Fibroblast of upper back skin (primary cell): ENCODE data around the gene METAP1D.
A peak's percentile ranks its signal among the peaks of the same experiment; 100 is the strongest.

Source experiments
- DNase-seq: peaks from one replicate; pipeline ENCODE4 v3.0.0-alpha.2; 2013

METAP1D gene

DNA sequence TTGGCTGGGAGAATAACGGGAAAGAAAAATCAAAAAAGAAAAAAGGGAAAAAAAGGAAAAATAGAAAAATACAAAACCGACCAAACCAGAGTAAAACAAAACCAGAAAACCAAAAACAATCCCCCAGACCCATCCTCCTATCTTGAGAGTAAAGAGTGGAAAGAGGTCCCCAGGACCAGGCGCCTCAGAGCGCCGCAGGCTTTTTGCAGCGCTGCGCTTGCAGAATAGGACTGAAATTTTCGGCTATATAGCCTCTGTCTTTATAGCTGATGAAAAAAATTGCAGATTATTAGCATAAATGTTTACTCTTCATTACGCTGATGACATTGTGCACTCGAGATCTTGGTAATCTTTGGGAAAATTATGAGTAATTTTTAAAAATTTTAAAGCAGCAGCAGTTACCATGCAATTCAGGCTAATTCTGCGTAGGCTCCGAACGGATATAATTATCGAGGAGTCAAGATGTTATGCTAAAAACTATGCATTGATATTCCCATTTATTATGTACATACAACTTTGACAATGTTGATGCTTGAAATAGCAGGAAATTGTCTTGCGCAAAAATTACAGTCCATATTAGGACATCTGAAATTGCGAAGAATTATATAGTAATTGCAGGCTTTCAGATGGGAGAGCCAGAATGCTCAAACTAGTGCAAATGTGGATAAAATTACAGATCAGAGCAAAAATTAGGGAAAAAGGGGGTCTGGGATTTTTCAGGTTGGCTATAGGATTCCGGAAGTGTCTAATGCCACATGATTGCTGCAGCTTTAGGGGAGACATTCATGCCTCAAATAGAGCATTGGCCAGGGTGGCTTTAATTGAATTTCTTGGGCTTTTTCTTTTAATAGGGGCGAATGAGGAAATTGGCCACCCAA is 93.9 kb downstream of the METAP1D start:
- no peak for DNase-seq

GRCh38 chr2:172094294-172095145 is 94.8 kb downstream of the METAP1D start:
- peak; percentile 23 for DNase-seq

DNA sequence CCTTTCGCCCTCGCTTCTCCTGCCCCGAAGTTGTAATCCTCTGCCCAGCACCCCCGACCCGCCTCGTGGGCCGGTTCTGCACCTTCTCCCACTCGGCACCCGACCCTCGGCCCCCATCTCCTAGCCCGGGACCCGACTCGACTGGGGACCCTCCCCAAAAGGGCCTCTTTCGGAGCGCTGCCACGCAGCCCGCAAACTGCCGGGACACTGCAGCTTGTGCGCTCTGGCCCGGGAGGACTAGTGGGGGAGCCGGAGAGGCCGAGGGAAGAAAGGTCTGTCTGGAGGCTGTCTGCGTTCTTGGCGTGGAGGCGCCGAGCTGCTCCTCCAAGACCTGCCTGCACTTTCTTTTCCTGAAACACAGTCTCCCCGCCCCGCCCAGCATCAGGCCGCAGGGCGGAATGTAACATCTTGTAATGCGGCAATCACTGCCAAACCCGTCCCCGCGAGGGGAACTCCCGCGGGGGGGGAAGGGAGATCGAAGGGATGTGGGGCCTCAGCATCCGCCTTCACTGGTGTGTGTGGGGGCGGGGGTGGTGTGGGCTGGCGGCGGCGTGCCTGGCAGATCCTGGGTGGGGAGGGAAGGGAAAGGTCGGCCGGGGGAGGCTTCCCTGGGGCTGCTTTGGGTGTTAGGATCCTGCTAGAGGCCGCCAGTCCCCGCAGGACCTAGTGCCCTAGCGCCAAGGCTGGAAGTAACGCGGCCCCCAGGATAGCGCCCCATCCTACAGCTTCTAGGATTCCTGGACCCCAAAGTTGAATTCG is 95.6 kb downstream of the METAP1D start:
- DNase-seq = peak; percentile 88

DNA sequence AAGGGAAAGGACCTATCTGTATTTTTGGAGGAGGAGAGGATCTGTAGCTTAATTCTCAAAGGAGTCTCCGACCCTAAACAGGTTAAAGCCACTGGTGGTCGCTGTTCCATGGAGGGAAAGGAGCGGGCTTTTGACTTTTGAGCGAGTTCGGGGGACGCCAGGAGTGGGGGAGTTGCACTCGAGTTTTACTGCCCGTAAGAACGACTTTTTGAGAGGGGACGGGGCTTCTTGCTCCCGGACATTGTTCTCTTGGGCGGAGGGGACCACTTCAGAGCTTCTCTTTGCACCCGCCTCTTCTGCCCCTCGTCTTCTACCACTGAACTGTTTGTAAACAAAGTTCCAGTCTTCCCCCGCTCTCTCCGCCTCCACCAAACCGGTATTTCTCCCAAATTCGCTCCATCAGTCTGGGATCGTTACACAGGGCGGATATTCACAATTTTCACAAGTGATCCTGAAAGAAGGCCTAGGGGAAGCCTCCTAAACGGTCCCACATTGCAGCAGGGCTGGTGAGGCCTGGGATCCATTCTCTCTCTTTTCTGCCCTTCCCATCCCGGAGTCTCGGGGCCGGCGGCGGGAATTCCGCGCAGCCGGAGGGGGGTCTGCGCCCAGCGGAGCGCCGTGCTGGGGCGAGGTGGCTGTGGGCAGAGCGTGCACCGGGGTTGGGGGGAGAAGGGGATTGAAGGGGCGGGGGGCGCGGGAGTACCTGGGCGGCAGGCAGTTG is 96.3 kb downstream of the METAP1D start:
- DNase-seq = peak; percentile 21

DNA sequence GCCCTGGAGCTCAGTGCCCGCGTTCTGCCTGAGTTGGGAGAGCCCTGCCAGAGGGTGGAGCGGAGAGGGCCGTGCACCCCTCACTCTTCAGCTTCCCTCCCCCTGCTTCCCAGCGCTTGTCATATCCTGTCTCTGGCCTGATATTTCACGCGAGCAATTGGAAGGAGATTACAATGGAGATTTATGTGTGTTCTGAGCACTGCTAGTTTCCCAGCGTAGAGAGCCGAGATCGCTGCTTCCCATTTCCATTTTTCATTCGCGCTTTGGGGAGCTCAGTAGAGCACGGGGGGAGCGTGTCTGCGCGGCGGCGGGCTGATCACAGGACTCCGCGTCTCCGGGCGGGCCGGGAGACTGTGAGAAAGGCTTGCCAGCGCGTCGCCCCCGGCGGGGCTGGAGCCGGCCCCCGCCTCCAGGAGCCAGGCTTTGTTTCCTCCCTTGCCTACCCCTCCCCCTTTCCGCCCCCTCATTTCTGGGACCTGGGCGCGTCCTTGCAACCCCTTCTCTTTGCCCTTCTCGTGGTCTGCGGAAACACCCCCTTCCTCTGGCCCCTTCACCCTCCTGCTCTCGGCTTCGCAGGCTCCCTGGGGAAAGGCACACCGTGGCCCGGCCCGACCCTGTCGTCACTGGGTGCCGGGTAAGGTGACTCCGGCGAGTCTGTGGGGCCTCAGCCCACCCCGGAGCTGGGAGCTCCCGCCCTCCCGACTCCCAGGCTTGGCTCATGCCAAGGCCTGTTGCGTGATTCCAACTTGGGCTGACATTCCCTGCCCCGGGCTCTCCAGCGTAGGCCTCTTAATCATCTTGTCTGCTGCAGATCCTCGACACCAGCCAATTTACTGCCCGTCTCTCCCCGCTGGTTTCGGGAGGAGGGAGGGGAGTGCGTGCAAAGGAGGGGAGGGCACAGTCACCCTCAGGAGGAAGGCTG is 97.1 kb downstream of the METAP1D start:
- peak; percentile 76 for DNase-seq

DNA sequence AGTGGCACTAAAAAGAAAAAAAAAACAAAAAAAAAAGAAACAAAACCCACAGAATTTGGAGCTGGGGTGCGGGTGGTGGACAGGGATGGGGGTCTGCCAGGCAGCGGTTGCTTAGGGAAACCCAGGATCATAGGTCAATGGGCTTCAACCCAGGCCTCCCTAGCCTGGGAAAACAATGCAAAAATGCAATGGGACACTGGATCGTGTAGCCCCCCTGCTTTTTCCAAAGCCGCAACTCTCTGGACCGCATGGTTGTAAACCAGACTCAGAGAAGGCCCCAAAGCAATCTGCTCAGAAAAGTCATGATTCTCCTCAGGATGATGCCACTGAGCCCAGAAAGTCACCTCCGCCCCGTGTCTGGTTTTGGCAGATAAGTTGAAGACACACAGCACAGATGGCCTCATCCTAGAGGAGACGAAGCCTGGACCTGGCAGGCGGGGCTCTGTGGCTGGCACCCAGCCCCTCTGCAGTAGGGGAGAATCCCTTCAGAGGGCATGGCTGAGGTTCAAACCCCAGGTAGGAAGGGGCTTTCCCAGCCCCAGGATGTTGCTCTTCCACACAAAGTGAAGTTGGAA is 97.9 kb downstream of the METAP1D start:
- no peak for DNase-seq

- no peak for DNase-seq
These were observed 98.5 kb downstream of the METAP1D start for GRCh38 chr2:172098287-172098649.

DNA sequence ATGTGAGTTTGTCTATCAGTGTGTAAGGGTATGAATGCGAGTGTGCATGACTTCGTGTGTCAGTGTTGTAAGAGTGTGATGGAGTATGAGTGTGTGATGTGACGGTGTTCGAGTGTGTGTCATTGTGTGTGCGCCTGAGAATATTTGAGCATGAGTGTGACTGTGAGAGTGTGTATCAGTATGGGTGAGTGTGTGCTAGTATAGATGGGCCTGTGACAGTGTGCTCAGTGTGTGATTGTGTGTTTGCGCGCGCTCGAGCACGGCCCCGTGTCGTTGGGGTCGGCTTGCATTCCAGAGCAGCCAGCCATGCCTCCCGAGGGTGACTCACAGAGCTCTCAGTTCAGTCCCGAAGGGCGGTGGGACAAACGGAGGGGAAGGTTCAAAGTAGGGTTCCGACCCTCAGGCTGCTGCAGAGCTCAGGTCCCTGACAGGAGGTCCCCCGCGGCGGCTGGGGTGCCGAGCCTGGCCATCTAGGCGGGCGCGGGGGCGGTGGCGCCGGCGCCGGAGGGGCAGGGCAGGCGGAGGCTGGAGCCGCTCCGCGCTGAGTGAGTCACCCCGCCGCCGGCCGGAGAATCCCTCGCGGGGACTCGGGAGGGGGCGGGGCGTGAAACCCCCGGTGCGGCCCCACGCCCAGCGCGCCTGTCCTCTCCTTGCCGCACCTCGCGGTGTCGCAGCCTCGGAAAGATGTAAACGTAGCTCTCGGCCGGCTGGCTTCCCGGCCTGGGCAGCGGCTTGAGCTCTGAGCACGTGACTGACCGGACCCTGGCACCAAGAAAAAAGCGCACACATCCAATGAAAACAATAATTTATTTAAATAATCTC is 99.1 kb downstream of the METAP1D start:
- peak; percentile 80 for DNase-seq

- no peak for DNase-seq
These were observed 99.8 kb downstream of the METAP1D start for GRCh38 chr2:172099472-172100079.

DNA sequence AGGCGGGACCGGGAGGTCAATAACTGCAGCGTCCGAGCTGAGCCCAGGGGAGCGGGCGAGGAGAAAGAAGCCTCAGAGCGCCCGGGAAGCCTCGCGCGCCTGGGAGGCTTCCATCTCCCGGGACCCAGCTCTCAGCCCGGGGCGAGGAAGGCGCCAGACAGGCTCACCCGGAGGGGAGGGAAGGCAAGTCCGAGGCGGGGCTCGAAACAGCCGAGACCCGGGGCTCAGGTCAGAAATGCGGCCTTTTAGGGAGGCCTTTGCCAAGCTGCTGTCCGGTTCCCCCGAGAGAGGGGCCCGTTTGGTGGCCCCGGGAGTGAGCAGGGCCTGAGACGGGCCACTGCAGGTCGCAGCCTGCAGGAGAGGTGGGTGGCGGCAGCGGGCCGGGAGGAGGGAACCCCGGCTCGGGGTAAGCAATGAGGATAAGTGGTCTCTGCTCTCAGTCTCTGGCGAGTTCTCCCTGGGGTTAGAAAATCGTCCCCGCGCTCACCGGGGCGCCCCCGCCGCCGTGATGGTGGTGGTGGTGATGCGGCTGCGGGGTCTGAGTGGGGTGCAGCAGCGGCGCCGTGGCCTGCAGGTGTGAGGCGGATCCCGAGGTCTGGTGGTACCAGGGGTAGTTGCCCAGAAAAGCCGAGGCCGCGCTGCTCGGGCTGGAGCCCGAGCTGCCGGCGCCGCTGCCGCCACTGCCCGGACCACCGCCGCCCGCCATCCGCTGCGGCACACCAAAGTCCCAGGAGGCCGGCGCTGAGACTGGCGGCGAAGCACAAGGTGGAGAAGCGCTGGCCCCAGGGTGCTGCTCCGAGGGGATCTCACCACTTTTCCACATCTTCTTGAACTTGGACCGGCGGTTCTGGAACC is 100.6 kb downstream of the METAP1D start:
- DNase-seq = no peak

DNA sequence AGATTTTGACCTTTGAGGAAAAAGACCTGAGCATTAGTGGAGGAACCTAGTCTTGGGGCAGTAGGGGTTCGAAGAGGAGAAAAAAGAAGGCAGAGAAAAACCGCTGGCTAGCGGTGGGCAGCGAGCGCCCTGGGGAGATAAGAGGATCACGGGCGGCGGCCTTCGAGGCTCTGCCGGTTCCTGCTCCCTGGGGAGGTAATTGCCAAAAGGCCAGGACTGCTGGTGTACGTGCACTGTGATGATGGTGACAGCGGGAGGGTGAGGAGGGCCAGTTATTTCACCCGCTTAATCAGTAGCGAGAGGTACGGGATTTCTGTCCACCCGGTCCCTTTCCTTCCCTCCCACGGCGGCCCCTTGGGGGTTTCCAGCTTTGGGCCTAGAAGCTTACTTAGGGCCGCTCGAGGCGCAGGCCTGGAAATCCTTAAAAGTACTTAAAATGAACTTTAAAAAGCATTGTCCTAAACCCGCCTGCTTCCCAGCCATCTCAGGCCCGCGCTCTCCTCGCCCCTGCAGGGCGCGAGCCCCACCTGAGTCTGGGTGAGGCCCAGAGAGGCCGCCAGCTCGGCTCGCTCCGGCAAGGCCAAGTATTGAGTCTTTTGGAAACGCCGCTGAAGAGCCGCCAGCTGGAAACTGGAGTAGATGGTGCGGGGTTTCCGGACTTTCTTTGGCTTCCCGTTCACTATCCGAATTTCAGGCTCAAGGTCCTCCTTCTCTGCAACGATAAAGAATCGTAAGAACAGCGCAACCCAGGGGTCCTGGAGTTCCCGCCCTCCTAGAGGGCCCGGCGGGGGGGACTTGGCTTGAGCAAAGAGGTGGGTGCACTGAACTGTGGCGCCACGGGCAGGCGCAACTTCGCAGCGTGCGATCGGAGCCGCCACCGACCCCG is 101.4 kb downstream of the METAP1D start:
- DNase-seq = peak; percentile 31

DNA sequence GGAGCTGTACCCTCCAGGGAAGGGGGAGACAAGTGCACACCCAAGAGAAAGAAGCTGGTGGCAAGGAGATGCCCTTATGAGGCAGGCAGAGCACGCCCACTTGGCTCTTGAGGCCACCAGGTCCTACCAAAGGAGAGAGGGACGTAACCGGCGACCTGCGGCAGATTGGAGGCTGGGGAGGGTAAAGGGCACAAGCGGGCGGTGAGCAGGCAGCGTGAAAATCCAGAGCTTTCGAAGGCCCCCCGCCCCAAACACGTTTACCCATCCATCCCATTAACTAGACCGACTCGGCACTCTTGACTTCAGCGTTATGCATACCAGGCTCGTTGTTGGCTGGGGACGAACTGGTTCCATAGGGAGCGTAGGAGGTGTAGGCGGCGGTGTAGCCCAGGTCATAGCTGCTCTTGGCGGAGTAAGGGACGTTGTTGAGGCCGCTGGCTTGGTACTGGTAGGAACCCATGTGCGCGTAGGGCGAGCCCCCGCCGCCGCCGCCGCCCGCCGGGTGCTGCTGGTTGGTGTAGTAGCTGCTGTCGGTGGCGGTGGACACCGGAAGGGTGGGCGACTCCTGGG is 102.2 kb downstream of the METAP1D start:
- DNase-seq = no peak

- peak; percentile 87 for DNase-seq
These were observed 102.9 kb downstream of the METAP1D start, which contains the start of gene DLX2 for GRCh38 chr2:172102391-172103359. DLX2 (minus strand) TSS chr2:172102900; CDS start chr2:172102538, 362 bp downstream.

GRCh38 chr2:172103471-172104272 is 103.9 kb downstream of the METAP1D start:
- peak; percentile 81 for DNase-seq
